CD4-positive, alpha-beta T cell treated with Interleukin-6 for 4 hours (primary cell): ENCODE data around the gene UNC13A.

ENCODE experiments used
- DNase-seq: peaks from one replicate; pipeline ENCODE4 v3.0.0-alpha.2; 2020; ENCODE audit warnings: mixed read lengths

UNC13A gene

DNA sequence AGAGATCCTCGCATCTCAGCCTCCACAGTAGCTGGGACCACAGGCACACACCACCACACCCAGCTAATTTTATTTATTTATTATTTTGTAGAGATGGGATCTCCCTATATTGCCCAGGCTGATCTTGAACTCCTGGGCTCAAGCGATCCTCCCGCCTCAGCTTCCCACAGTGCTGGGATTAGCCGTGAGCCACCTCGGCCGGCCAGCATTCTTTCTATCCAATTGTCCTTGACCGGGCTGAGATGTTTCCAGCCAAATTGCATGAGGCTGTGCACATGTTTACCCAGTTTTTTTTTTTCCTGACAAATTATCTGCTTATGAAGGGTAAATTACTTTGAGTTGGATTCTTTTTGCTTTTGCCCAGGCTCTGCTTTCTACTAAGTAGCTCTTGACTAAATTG lies 28.2 kb downstream of the UNC13A start:
- DNase-seq: no peak

- no peak for DNase-seq
These were observed 29.5 kb downstream of the UNC13A start for GRCh38 chr19:17658666-17659065.

DNA sequence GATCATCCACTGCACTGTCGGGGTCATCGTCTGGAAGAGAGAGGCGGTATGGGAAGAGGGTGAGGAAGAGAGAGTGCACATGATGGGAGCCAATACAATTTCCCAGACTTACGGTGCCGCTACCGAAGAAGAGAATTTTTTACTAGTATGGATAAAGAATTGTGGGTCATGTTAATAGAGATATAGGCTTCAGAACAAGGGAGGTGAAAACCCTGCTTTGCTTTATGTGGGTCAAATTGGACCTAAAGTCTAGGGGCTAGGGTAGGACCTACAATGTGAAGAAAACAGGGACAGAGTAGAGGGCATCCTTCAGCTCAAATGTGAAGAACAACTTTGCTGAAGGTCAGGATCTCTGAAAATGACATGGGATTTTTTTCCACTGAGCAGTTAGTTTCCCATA lies 29.9 kb downstream of the UNC13A start:
- no peak for DNase-seq

DNA sequence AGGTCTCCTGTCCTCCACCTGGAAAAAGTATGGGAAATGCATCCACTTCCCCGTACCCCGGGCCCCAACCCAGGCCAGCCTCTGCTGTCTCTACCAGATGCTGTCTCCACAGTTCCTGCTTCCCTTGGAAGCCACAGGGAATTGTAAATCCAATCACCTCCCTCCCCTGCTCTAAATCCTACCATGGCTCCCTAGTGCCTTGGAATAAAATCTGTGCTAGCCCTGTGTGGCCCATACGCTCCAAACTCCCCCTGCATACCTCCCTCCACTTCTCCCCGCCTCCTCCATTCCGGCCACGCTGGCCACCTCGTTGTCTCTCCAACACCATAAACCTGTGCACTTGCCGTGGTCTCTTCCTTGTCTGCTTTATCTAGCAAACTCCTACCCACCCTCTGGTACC lies 31.2 kb downstream of the UNC13A start:
- no peak for DNase-seq

DNA sequence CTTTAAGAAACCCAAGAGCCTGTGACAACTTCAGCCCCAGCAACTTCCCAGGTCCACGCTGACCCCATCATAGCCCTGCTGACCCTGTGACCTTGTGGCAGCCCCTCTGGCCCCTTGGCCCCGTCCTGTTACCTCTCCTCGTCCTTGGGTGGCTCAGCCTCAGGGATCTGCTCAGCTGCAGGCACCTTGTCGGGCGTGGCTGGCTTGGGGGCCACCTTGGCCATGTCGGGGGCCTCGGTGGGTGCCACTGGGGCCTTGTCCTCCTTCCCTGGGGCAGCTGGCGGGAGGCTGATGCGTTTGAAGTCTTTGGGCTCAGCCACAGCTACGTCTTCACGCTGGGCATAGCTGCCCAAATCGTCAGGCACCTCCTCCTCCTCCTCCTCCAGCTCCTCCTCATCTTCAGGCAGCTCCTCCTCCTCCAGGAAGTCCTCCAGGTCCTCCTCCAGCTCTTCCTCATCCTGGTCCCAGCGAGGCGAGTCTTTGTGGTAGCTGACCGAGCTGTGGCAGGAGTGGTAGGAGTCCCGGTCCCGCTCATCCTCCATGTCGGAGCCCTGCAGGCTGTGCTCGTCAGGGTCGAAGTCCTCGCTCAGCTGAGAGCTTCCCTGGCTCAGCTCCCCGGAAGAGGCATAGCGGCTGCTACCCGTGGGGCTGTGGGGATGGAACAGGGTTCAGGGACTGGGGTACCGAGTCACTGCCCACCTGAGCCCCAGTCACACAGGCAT lies 32.2 kb downstream of the UNC13A start:
- no peak for DNase-seq

DNA sequence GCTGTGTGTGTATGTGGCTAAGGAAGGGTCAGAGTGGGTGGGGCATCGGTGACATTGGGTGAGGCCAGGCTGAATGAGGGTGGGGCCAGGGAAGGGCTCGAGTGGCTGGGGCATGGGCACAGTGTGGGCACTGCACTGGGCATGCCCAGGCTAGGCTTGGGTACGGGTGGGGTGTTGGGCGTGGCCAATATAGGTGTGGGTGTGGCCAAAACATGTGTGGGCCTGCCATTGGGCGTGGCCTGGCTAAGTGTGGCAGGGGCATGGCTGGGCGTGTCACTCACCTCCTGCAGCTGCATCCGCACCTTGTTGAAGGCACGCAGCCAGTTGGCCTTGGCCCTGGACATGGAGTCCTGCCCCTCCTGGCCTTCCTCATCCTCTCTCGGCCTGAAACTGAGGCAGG lies 33.2 kb downstream of the UNC13A start:
- no peak for DNase-seq

DNA sequence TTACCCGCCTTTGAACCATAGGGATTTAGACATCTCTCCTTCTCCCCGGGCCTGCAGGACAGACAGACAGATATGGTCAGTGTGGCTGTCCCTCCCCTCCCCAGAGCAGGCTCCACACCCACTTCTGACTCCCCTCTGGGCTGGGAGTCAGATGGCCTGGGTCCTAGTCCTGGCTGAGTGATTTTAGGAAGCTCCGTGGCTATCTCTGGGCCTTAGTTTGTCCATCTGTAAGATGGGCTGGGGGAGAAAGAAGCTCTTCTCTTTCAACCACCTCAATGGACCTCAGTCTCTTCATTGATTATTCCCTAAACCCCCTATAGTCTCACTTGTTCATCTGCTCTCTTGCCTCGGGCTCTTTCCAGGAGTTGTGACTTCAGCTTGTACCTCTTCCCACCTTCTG lies 35.5 kb downstream of the UNC13A start:
- DNase-seq: no peak

DNA sequence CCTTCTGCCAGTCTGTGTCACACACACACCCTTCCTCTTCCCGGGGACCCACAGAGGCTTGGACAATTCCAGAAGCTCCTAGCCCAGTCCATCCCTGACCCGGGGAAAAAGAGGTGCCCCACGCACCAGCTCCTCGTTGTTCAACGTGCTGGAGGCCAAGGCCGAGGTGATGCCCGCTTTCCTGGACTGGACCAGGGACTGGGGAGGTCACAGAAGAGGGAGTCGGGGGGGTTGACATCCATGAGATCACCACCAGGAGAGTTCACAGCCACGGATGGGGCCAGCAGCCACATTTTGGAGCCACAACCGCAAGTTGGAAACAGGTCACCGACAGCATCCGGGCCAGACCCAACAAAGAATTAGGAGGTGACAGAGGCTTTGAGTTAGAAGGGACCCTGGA lies 39.4 kb downstream of the UNC13A start:
- no peak for DNase-seq

DNA sequence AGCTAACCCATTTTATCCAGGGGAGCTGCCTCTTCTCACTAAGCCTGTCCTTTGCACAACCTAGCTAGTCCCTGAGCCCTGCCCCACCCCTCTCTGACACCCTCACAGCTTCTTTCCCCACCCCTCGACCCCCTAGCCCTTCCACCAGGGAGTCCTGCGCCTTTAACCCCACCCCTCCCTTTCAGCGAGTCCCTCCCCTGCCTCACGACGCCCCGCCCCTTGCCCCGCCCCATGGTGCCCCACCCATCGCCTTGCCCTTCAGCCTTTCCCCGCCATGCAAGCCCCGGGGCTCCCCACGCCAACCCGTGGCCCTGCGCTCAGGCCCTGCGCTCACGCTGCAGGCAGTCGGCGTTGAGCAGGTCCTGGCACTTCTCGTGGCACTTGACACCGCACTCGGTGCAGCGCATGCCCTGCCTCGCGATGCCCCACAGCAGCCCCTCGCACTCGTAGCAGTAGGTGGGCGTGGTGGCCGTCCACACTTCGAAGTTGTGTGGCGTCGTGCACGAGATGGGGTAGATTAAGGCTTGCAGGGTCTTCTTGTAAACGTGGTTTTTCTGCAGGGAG lies 40.0 kb downstream of the UNC13A start:
- no peak for DNase-seq

DNA sequence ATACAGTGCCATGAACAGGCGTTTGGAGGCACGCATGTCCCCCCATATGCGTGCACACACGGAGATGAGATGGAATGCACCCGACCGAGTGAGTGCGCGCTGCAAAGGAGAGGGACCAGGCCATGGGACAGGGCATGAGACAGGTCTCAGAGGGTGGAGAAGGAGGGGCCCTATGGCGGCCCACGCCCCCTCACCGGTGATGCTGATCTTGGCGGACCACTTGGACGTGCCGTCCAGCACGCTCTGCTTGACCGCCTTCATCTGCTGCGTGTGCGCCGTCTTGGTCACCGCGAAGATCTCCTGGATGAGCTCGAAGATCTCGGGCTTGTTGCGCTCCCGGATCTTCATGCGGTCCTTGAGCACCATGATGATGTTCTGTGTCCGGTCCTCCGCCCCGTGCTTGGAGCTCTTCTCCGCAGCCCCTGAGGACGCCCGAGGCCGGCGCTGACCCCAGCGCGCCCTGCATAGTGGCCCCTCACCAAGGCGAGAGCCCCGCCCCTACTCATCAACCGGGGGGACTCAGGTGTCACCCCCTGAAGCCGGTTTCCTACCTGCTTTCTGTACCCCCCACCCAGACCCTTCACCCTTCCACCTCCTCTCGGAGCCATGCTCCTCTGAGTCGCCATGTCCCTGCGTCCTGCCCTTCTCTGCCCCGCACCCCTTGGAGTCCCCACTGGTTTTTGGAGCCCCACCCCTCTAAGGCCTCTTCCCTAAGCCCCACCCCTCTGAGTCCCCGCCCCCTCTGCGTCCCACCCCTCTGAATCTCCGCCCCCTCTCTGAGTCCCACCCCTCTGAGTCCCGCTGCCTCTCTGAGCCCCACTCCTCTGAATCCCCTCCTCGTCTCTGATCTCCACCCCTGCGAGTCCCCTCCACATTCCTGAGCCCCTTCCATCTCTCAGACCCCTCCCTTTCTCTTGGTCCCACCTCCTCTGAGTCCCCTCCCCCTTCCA lies 40.8 kb downstream of the UNC13A start:
- DNase-seq: no peak

- DNase-seq: no peak
These were observed 41.7 kb downstream of the UNC13A start for GRCh38 chr19:17646441-17646840.

GRCh38 chr19:17645339-17645963 lies 42.7 kb downstream of the UNC13A start:
- no peak for DNase-seq

DNA sequence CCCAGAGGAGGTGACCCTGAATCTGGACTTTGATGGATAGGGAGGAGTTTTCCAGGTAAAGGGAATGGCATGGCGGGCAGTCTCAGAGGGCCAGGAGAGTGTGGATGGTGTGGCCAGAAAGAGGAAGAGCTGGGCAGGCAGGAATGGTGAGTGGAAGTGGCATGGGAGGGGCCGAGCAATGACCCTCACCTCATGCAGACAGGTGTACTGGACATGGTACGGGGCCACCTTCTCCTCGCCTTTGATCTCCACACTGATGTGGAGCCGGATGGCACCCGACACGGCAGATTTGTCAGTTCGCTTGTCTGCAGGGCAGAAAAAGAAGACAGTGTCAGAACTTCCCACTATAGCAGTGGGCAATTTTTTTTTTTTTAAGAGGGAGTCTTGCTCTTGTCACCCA lies 45.5 kb downstream of the UNC13A start:
- DNase-seq: no peak

DNA sequence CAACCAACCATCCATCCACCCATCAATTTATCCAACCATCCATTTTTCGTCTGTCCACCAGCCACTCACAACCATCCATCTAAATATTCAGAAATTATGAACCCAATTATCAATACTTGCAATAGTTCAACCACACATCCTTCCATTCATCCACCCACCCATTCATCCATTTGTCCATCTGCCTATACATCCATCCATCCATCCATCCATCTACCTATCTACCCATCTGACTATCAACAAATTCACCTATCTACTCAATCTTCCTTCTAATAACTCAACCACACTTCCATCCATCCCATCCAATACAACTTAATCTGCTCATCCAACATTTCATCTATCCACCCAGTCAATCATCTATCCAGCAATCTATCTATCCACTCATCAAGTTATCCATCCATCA lies 46.3 kb downstream of the UNC13A start:
- DNase-seq: no peak

- DNase-seq: no peak
These were observed 47.0 kb downstream of the UNC13A start for GRCh38 chr19:17641181-17641580.

DNA sequence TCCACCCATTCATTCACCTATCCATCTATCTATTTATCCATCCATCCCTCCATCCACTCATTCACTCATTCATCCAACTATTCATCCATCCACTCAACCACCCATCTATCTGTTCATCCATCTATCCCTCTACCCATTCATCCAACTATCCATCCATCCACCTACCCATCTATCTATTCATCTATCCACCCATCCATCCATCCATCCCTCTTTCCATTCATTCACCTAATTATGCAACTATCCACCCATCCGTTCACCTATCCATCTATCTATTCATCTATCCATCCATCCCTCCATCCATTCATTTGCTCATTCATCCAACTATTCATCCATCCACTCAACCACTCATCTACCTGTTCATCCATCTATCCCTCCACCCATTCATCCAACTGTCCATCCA lies 54.5 kb downstream of the UNC13A start:
- no peak for DNase-seq

DNA sequence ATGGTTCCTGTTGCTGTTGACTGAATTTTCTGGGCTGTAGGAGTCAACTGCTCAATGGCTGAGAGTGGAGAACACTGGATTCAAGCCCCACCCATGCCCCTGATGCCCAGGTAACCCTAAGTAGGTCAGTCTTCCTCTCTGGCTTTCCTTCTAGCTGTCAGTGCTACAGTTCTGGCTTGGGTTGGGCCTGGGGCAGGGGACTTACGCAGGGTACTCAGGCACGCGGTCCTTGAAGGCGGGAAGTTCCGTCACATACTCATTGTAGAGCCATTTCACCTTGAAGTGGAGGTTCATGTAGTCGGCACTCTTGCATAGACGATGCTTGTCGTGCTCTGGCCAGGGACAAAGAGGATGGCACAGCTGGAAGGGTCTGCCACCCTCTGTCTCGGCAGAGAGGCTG lies 55.6 kb downstream of the UNC13A start:
- no peak for DNase-seq

- no peak for DNase-seq
These were observed 58.4 kb downstream of the UNC13A start for GRCh38 chr19:17629760-17630159.

DNA sequence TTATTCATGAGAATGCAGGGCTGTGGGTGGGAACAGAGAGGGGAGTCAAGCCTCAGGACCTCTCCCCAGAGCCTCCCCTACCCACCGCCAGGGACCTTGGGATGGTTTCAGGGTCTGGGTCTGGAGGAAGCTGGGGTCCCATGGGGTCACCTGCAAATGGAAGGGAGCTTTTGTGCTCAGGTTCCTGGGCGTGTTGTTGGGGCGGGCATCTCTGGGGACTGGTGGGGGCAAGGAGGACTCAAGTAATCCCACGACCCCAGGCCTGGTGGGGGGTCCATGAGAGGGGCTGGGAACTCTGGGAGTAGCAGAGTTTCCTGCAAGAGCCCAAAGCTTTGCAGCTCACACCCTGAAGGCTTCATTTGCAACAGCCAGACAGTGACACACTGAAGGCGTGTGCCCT lies 60.2 kb downstream of the UNC13A start:
- no peak for DNase-seq

GRCh38 chr19:17627161-17627560 lies 61.0 kb downstream of the UNC13A start:
- DNase-seq: no peak

- no peak for DNase-seq
These were observed 61.6 kb downstream of the UNC13A start for GRCh38 chr19:17626456-17627015.

DNA sequence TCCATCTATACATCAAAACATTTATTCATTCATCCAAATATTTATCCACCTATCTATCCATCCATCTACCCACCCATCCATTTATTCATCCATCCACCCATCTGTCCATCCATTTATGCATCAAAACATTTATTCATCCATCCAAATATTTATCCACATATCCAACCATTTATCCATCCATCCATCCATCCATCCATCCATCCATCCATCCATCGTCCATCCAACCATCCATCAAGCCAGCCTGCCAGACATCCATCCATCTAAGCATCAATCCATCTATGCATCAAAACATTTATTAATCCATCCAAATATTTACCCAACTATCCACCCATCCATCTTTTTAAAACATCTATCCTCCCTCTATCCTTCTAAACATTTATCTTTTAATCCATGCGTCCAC lies 62.2 kb downstream of the UNC13A start:
- no peak for DNase-seq

- no peak for DNase-seq
These were observed 63.1 kb downstream of the UNC13A start for GRCh38 chr19:17625043-17625442.
